Kidney glomerular epithelial cell (primary cell): Measurements from ENCODE around the gene AFP.

Source experiments
- DNase-seq: peaks from one replicate; lab custom pipeline; 2025; lab: John Stamatoyannopoulos, UW

Gene AFP

GRCh38 chr4:73414936-73415271 lies 21.1 kb upstream of the AFP start:
- no peak for DNase-seq

DNA sequence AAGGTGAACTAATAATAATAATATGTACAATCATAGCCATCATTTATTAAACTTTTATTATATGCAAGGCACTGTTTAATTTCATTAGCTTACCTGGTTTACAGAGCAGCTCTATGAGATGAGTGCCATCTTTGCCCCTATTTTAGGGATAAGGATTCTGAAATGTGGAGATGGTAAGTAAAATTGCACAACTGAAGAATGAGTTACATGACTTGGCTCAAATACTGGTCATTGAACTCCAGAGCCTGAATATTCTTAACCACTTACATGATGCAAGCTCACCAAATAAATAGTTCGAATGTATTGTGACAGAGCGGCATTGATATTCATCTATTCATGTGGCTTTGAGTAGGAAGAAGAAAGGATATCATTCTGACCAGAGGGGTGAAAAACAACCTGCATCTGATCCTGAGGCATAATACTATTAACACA lies 20.2 kb upstream of the AFP start:
- no peak for DNase-seq

- no peak for DNase-seq
These were observed 19.5 kb upstream of the AFP start for GRCh38 chr4:73416423-73417087.

- no peak for DNase-seq
These were observed 18.7 kb upstream of the AFP start for GRCh38 chr4:73417342-73417741.

DNA sequence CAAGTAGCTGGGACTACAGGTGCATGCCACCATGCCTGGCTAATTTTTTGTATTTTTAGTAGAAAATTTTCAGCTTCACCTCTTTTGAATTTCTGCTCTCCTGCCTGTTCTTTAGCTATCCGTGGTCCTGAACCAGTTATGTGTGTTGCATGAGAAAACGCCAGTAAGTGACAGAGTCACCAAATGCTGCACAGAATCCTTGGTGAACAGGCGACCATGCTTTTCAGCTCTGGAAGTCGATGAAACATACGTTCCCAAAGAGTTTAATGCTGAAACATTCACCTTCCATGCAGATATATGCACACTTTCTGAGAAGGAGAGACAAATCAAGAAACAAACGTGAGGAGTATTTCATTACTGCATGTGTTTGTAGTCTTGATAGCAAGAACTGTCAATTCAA lies 18.0 kb upstream of the AFP start:
- no peak for DNase-seq

GRCh38 chr4:73418677-73419076 lies 17.3 kb upstream of the AFP start:
- no peak for DNase-seq

DNA sequence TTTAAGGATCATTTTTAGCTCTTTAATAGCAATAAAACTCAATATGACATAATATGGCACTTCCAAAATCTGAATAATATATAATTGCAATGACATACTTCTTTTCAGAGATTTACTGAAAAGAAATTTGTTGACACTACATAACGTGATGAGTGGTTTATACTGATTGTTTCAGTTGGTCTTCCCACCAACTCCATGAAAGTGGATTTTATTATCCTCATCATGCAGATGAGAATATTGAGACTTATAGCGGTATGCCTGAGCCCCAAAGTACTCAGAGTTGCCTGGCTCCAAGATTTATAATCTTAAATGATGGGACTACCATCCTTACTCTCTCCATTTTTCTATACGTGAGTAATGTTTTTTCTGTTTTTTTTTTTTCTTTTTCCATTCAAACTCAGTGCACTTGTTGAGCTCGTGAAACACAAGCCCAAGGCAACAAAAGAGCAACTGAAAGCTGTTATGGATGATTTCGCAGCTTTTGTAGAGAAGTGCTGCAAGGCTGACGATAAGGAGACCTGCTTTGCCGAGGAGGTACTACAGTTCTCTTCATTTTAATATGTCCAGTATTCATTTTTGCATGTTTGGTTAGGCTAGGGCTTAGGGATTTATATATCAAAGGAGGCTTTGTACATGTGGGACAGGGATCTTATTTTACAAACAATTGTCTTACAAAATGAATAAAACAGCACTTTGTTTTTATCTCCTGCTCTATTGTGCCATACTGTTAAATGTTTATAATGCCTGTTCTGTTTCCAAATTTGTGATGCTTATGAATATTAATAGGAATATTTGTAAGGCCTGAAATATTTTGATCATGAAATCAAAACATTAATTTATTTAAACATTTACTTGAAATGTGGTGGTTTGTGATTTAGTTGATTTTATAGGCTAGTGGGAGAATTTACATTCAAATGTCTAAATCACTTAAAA lies 16.6 kb upstream of the AFP start:
- DNase-seq, result no peak

DNA sequence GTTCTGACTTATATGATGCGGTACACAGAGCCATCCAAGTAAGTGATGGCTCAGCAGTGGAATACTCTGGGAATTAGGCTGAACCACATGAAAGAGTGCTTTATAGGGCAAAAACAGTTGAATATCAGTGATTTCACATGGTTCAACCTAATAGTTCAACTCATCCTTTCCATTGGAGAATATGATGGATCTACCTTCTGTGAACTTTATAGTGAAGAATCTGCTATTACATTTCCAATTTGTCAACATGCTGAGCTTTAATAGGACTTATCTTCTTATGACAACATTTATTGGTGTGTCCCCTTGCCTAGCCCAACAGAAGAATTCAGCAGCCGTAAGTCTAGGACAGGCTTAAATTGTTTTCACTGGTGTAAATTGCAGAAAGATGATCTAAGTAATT lies 15.4 kb upstream of the AFP start:
- DNase-seq, result no peak

DNA sequence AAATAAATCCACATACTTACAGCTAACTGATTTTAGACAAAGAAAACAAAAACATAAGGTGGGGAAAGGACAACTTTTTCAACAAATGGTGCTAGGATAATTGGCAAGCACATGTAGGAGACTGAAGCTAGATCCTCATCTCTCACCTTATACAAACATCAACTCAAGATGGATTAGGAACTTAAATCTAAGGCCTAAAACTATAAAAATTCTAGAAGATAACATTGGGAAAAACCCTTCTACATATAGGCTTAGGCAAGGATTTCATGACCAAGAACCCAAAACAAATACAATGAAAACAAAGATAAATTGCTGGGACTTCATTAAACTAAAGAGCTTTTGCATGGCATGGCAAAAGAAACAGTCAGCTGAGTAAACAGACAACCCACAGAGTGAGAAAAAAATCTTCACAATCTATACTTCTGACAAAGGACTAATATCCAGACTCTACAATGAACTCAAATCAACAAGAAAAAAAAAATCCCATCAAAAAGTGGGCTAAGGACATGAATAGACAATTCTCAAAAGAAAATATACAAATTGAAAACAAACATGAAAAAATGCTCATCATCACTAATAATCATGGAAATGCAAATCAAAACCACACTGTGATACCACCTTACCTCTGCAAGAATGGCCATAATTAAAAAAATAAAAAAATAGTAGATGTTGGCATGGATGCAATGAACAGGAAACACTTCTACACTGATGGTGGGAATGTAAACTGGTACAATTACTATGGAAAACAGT lies 14.1 kb upstream of the AFP start:
- no peak for DNase-seq

- no peak for DNase-seq
These were observed 13.6 kb upstream of the AFP start for GRCh38 chr4:73422458-73422752.

DNA sequence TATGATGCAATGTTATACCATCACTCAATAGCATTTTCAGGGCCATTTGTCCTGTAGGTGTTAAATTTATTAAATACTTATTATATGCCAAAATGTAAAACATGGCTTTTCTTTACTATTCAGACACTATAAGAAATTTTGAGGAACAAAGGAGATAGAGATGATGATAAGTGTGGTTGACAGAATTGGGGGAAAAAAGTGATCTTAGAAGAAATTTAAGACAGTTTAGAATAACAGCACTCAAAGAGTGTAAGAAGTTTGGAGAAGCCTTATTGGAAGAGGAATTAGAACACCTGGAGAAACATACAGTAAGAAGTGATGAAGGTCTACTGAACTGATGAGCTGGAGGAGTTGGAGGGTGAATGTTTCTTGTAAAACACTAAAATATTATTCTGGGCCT lies 12.8 kb upstream of the AFP start:
- no peak for DNase-seq

DNA sequence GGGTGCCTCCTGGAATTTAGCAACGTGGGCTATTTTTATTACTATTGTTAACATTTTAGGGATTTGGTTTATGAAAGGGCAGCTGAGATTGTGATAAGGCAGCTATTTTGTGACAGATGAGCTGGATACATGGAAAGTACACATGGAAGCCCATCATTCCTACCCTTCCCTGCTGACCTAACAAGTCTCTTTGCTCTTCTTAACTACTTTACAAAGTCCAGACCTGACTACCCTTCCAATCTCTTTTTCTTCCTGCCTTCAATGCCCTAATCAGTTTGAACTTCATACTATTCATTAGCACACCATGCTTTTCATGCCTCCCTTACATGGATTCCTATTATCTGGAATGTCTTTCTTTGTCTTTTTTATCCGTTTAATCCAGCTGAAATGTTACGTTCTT lies 9.4 kb upstream of the AFP start:
- no peak for DNase-seq

DNA sequence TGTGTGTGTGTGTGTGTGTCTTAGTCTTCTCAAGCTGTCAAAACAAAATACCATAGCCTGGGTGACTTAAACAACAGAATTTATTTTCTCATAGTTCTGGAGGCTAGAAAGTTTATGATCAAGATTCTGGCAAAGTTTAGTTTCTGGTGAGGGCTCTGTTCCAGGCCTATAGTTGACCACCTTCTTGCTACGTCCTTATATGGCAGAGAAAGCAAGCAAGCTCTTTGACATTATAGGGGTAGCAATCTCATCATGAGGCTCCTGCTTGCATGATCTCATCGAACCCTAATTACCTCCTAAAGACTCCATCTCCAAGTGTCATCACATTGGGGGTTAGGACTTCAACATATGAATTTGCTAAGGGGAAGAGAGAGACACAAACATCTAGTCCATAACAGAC lies 6.9 kb upstream of the AFP start:
- no peak for DNase-seq

DNA sequence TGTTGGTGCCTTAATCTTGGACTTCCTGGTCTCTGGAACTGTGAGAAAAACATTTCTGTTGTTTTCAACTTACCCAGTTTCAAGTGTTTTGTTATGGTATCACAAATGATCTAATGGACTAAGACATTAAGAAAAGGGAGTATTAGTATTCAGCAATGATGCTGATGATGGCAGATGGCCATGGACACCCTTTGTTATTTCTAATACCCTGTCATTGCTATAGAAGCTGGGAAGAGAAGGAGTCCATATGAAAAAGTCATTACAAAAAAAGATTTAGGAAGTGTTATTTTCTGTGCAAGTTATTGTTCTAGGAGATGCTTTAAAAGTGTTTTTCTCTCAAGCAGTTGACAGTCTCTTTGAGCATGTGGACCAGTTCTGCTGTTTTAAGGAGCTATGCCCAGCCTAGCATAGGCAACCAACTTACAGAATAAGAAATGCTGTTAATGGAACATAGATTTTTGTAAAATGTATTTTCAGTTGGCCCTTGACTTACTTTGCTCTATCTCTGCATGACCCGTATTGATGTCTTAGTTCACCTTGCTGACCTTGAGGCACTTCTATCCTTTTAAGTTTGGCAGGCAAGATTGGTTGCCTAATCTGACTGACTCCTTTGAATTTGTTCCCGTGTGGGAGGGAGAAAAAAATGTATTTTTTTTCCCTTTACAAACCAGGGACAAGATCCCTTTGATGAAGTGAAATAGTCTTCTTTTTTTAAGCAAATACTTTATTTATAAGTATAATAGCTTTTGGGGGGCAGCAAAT lies 6.0 kb upstream of the AFP start:
- no peak for DNase-seq

GRCh38 chr4:73431813-73432168 lies 4.2 kb upstream of the AFP start:
- no peak for DNase-seq

DNA sequence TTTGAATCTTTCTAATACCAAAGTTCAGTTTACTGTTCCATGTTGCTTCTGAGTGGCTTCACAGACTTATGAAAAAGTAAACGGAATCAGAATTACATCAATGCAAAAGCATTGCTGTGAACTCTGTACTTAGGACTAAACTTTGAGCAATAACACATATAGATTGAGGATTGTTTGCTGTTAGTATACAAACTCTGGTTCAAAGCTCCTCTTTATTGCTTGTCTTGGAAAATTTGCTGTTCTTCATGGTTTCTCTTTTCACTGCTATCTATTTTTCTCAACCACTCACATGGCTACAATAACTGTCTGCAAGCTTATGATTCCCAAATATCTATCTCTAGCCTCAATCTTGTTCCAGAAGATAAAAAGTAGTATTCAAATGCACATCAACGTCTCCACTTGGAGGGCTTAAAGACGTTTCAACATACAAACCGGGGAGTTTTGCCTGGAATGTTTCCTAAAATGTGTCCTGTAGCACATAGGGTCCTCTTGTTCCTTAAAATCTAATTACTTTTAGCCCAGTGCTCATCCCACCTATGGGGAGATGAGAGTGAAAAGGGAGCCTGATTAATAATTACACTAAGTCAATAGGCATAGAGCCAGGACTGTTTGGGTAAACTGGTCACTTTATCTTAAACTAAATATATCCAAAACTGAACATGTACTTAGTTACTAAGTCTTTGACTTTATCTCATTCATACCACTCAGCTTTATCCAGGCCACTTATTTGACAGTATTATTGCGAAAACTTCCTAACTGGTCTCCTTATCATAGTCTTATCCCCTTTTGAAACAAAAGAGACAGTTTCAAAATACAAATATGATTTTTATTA lies 3.6 kb upstream of the AFP start:
- no peak for DNase-seq

GRCh38 chr4:73433140-73433539 lies 2.9 kb upstream of the AFP start:
- no peak for DNase-seq

DNA sequence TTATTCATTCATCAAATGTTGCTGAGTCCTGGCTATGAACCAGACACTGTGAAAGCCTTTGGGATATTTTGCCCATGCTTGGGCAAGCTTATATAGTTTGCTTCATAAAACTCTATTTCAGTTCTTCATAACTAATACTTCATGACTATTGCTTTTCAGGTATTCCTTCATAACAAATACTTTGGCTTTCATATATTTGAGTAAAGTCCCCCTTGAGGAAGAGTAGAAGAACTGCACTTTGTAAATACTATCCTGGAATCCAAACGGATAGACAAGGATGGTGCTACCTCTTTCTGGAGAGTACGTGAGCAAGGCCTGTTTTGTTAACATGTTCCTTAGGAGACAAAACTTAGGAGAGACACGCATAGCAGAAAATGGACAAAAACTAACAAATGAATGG lies 1.7 kb upstream of the AFP start:
- DNase-seq, result no peak

- no peak for DNase-seq
These were observed 895 bp downstream of the AFP start for GRCh38 chr4:73436674-73437557.

DNA sequence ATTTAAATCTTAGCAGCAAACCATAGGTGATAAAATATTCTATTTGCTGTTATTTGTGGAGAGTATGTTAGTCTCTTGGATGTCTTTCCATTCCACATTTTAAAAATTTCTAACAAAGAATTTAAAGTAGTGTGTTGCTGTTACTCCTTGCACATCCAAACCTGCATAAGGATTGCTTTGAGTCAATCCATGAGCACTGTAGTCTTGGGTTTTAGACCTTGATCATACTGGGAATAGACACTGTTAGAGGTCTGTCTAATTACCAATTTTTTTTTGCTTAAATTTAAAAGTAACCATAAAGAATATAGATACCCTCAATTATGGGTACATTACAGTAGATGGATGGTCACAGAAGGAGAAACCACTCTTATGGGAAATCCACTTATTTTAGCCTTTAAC lies 1.5 kb downstream of the AFP start:
- DNase-seq, result no peak

DNA sequence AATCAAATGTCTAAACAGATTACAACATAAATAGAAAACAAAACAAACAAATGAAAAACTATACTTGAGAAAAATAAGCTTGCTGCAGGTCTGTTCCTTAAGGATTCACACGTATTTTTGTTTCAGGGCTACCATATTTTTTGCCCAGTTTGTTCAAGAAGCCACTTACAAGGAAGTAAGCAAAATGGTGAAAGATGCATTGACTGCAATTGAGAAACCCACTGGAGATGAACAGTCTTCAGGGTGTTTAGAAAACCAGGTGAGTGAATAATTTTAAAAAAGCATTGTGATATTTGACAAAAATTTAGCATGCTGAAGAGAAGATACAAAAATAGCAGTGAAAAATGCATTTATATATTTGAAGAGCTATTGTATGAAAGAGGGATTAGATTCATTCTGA lies 2.0 kb downstream of the AFP start:
- DNase-seq, result no peak
